HCT116 (cell line): ENCODE measurements around the gene PCDH10. TPM values are rescaled to one million over a fixed set of nuclear protein-coding genes. Genes with fewer than 3 reads are reported as not detected.

Experiments
- ATAC-seq: fragments of 200-7000 bp; cut with Tn5 transposase; 2 replicates; pipeline ENCODE4 v1.9.1; 2020; ENCODE audit warnings: mild to moderate bottlenecking, moderate library complexity
- BruUV-seq: library from RNA; stranded (reverse); fragments of 400-500 nt; replicated peaks from 2 replicates; lab custom pipeline; 2021; lab: Mats Ljungman, UMichigan
- CTCF ChIA-PET: fragments of 300-600 bp; sonication (Branson Sonifier 250); formaldehyde crosslinking; loops from one replicate; lab custom pipeline; 2021; ENCODE audit warnings: antibody characterized with exemption; lab: Charles Lee
- POLR2A ChIA-PET: fragments of 300-600, 350-600 bp; sonication (Branson Sonifier 250); formaldehyde crosslinking; loops from one replicate; lab custom pipeline; 2021; ENCODE audit warnings: antibody characterized with exemption; lab: Charles Lee
- RAD21 ChIA-PET, 2 experiments: fragments of 300-600 bp; sonication (Branson Sonifier 250); formaldehyde crosslinking; loops; one replicate each; lab custom pipeline; 2023; ENCODE audit warnings: low total read pairs in 2 of 2; ENCODE audit not compliant: uncharacterized antibody in 2 of 2, unreplicated experiment in 2 of 2, low non-redundant PET in 1 of 2; lab: Charles Lee
- DNase-seq: peaks from one replicate; pipeline ENCODE4 v3.0.0-alpha.2; 2010; ENCODE audit warnings: low read depth, low spot score
- H2AFZ ChIP-seq: fragments of 200-600 bp; shearing (Covaris generic), sonication (generic); 2 replicates; pipeline ENCODE4 v1.6.1; 2017; ENCODE audit warnings: low read depth, mixed run types, mixed read lengths, antibody characterized with exemption, low read length; ENCODE audit not compliant: poor library complexity, severe bottlenecking
- H3K27ac ChIP-seq: 2 replicates; pipeline ENCODE4 v1.5.1; 2012; ENCODE audit warnings: low read depth, low read length
- H3K27me3 ChIP-seq: fragments of 200-600 bp; sonication (generic); 2 replicates; pipeline ENCODE4 v1.6.1; 2016; ENCODE audit warnings: mixed run types, low read length, mixed read lengths; ENCODE audit not compliant: insufficient read depth
- H3K36me3 ChIP-seq, 2 experiments: fragments of 200-500 bp in 1 of 2; fragments of 200-600 bp in 1 of 2; sonication (Bioruptor generic) in 1 of 2; sonication (generic) in 1 of 2; 2 replicates each; pipeline versions ENCODE4 v1.5.1 to v1.6.1; 2014 to 2016; ENCODE audit warnings: low read length in 2 of 2, inconsistent platforms in 1 of 2, mixed read lengths in 1 of 2, mixed run types in 1 of 2; ENCODE audit not compliant: insufficient read depth in 2 of 2, control insufficient read depth in 1 of 2
- H3K4me1 ChIP-seq, 2 experiments: fragments of 200-600 bp in 1 of 2; sonication (generic) in 1 of 2; 2 replicates each; pipeline versions ENCODE4 v1.5.1 to v1.6.1; 2012 to 2017; ENCODE audit warnings: low read length in 2 of 2, inconsistent platforms in 1 of 2, mild to moderate bottlenecking in 1 of 2, mixed read lengths in 1 of 2, mixed run types in 1 of 2, moderate library complexity in 1 of 2; ENCODE audit not compliant: insufficient read depth in 2 of 2, control insufficient read depth in 1 of 2
- H3K4me2 ChIP-seq: fragments of 200-600 bp; sonication (generic); 2 replicates; pipeline ENCODE4 v1.6.1; 2017; ENCODE audit warnings: mixed run types, low read length, mixed read lengths
- H3K4me3 ChIP-seq, 2 experiments: fragments of 200-600 bp in 1 of 2; sonication (generic) in 1 of 2; replicated peaks in 1 of 2; 2 replicates each; pipeline ENCODE4 v1.5.1; 2011 to 2016; ENCODE audit warnings: low read length in 2 of 2, control low read depth in 1 of 2, low read depth in 1 of 2, mild to moderate bottlenecking in 1 of 2, mixed read lengths in 1 of 2, mixed run types in 1 of 2
- H3K79me2 ChIP-seq: fragments of 200-600 bp; sonication (generic); 2 replicates; pipeline ENCODE4 v1.6.1; 2017; ENCODE audit warnings: mild to moderate bottlenecking, mixed run types, low read length, moderate library complexity, mixed read lengths; ENCODE audit not compliant: insufficient read depth
- H3K9ac ChIP-seq: fragments of 200-600 bp; sonication (generic); 2 replicates; pipeline ENCODE4 v1.6.1; 2016; ENCODE audit warnings: low read length, mixed read lengths
- H3K9me2 ChIP-seq: fragments of 200-600 bp; sonication (generic), shearing (Covaris generic); 2 replicates; pipeline ENCODE4 v1.6.1; 2017; ENCODE audit warnings: mixed run types, mild to moderate bottlenecking, moderate library complexity; ENCODE audit not compliant: insufficient read depth
- H3K9me3 ChIP-seq, 2 experiments: fragments of 200-500 bp in 1 of 2; fragments of 200-600 bp in 1 of 2; sonication (Bioruptor generic) in 1 of 2; sonication (generic) in 1 of 2; 2 replicates each; pipeline ENCODE4 v1.6.1; 2014 to 2017; ENCODE audit warnings: low read length in 2 of 2, mixed read lengths in 2 of 2, inconsistent platforms in 1 of 2, low read depth in 1 of 2, mild to moderate bottlenecking in 1 of 2, mixed run types in 1 of 2, moderate library complexity in 1 of 2; ENCODE audit not compliant: control insufficient read depth in 1 of 2, insufficient read depth in 1 of 2
- H4K20me1 ChIP-seq: fragments of 200-600 bp; sonication (generic), shearing (Covaris generic); 2 replicates; pipeline ENCODE4 v1.6.1; 2017; ENCODE audit warnings: mixed run types, mild to moderate bottlenecking, moderate library complexity; ENCODE audit not compliant: insufficient read depth
- CEBPB ChIP-seq: IDR thresholded peaks from 2 replicates; pipeline ENCODE4 v1.6.1; 2012; ENCODE audit warnings: low read depth
- CTCF ChIP-seq, 3 experiments: fragments of 200-600 bp in 1 of 3; sonication (generic) in 1 of 3; IDR thresholded peaks in 2 of 3; conservative IDR thresholded peaks in 1 of 3; 2 replicates each; pipeline ENCODE4 v1.5.1; 2012 to 2017; ENCODE audit warnings: low read depth in 2 of 3, low read length in 2 of 3, antibody characterized with exemption in 1 of 3, borderline replicate concordance in 1 of 3, control low read depth in 1 of 3, mild to moderate bottlenecking in 1 of 3, mixed read lengths in 1 of 3, mixed run types in 1 of 3, moderate library complexity in 1 of 3; ENCODE audit not compliant: insufficient read depth in 1 of 3
- EGR1 ChIP-seq: IDR thresholded peaks from 2 replicates; pipeline ENCODE4 v1.6.1; 2012; ENCODE audit warnings: low read depth
- ELF1 ChIP-seq: IDR thresholded peaks from 2 replicates; pipeline ENCODE4 v1.6.1; 2012; ENCODE audit warnings: low read depth, borderline replicate concordance
- EZH2 ChIP-seq: fragments of 200-600 bp; sonication (generic); IDR thresholded peaks from 2 replicates; pipeline ENCODE4 v1.6.1; 2017; ENCODE audit warnings: antibody characterized with exemption, mixed run types
- FOSL1 ChIP-seq: IDR thresholded peaks from 2 replicates; pipeline ENCODE4 v1.6.1; 2012; ENCODE audit warnings: low read depth
- POLR2A ChIP-seq: IDR thresholded peaks from 2 replicates; pipeline ENCODE4 v1.7.0; 2011; ENCODE audit warnings: borderline replicate concordance; ENCODE audit not compliant: insufficient read depth, insufficient read length; ENCODE audit errors: extremely low read depth
- POLR2AphosphoS5 ChIP-seq: IDR thresholded peaks from 2 replicates; pipeline ENCODE4 v1.6.1; 2011; ENCODE audit warnings: mild to moderate bottlenecking, low read depth, low read length, moderate library complexity
- RAD21 ChIP-seq: IDR thresholded peaks from 2 replicates; pipeline ENCODE4 v1.6.1; 2012; ENCODE audit warnings: low read depth, mild to moderate bottlenecking
- SIN3A ChIP-seq: IDR thresholded peaks from 2 replicates; pipeline ENCODE4 v1.6.1; 2012; ENCODE audit warnings: low read depth
- SRF ChIP-seq: IDR thresholded peaks from 2 replicates; pipeline ENCODE4 v1.6.1; 2012; ENCODE audit warnings: low read depth
- TCF7L2 ChIP-seq: IDR thresholded peaks from 2 replicates; pipeline ENCODE4 v1.7.0; 2011; ENCODE audit warnings: borderline replicate concordance, inconsistent platforms; ENCODE audit not compliant: insufficient read depth, insufficient read length; ENCODE audit errors: extremely low read depth
- YY1 ChIP-seq: IDR thresholded peaks from 2 replicates; pipeline ENCODE4 v1.6.1; 2011; ENCODE audit warnings: low read length, low read depth, moderate library complexity, mild to moderate bottlenecking; ENCODE audit not compliant: insufficient replicate concordance; ENCODE audit errors: extremely low read depth
- ZBTB33 ChIP-seq: IDR thresholded peaks from 2 replicates; pipeline ENCODE4 v1.6.1; 2011; ENCODE audit warnings: mild to moderate bottlenecking, low read length, moderate library complexity; ENCODE audit not compliant: insufficient replicate concordance; ENCODE audit errors: extremely low read depth
- ZNF274 ChIP-seq: fragments of 200-500 bp; sonication (Bioruptor generic); IDR thresholded peaks from 2 replicates; pipeline ENCODE4 v1.6.1; 2014; ENCODE audit warnings: mild to moderate bottlenecking, low read depth, low read length, inconsistent platforms
- intact Hi-C: fragments of 100-400 bp; cut with micrococcal nuclease; formaldehyde crosslinking; loops from 2 replicates; pipeline ENCODE4 v1.10.0; 2022
- total RNA-seq: library from RNA; stranded (reverse); gene quantifications from one replicate; pipeline ENCODE4 v1.2.1, GENCODE V29; 2021; ENCODE audit not compliant: unreplicated experiment
- TF ChIP-seq, protein P1 (sequence below): IDR thresholded peaks from 2 replicates; pipeline ENCODE4 v1.6.1; 2012

The PCDH10 gene
- total RNA-seq, 1 experiment from 2014 or later: not detected

- Histone ChIP-seq H2AFZ (peak overlapping the region; percentile 74), H4K20me1 (no peaks in the 10 kb centered on the region), H3K9ac (no peak overlapping the region), H3K4me1 (no peaks in the 10 kb centered on the region), H3K27me3 (no peaks in the 10 kb centered on the region), H3K4me2 (peak overlapping the region; percentile 51), H3K9me3 (no peaks in the 10 kb centered on the region), H3K36me3 (no peaks in the 10 kb centered on the region), H3K27ac (no peak overlapping the region), H3K79me2 (no peaks in the 10 kb centered on the region), H3K4me3 (peak overlapping the region in 1 of 2 experiments; percentile 30; a peak in 2 of 4 replicates), H3K9me2 (no peaks in the 10 kb centered on the region)
- no TSS peak for BruUV-seq
- no peak for DNase-seq
- CTCF ChIA-PET: interaction anchor here (0.8 to 1.3 kb wide), 5 partner anchors 10 to 1787 kb away, joined by 3 to 4 read pairs (median 4); no protein-coding TSS in a partner anchor
- ATAC-seq: peak; percentile 82
- POLR2A ChIA-PET: no interaction called here
- TF ChIP-seq FOSL1 (no peak), YY1 (no peak), CTCF (IDR thresholded peaks at IDR 0.05 in 2 of 3, conservative IDR thresholded peaks at IDR 0.05 in 1 of 3; ENCODE audit: borderline replicate concordance in 1 of 3, insufficient read depth in 1 of 3, low read depth in 2 of 3, low read length in 2 of 3) (peak; percentile 44 to 72 (median 70); a peak in 5 of 6 replicates), ZBTB33 (no peak), ELF1 (no peak), RAD21 (peak; percentile 70), ZNF274 (no peak), TCF7L2 (no peak), EGR1 (no peak), POLR2A (no peak), POLR2AphosphoS5 (no peak), SRF (no peak), EZH2 (no peak), SIN3A (no peak), CEBPB (no peak)
- TF ChIP-seq, protein P1, sequence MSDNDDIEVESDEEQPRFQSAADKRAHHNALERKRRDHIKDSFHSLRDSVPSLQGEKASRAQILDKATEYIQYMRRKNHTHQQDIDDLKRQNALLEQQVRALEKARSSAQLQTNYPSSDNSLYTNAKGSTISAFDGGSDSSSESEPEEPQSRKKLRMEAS: no peak
- intact Hi-C loops: loop anchor here (5.0 to 10.0 kb wide), 2 partner anchors 336 to 1758 kb away; no protein-coding TSS in a partner anchor
- RAD21 ChIA-PET: interaction anchor here (0.5 to 1.4 kb wide), 3 partner anchors 42 to 1759 kb away, joined by 3 read pairs; no protein-coding TSS in a partner anchor
These were observed 2.4 kb upstream of the PCDH10 start for GRCh38 chr4:133146574-133147241.
